SK-N-SH (cell line): ENCODE data around the gene NR3C1. TPM values are rescaled to one million over a fixed set of nuclear protein-coding genes. Genes with fewer than 3 reads are reported as not detected.

Source experiments
- CTCF ChIA-PET: fragments of 300-600, 350-600 bp; formaldehyde crosslinking; extraction: SDS; loops from one replicate; lab custom pipeline; 2021; lab: Yijun Ruan, JAX
- POLR2A ChIA-PET: fragments of 350-600 bp; sonication (Branson Sonifier 250); formaldehyde crosslinking; extraction: SDS; loops from one replicate; lab custom pipeline; 2020; ENCODE audit warnings: antibody characterized with exemption, inconsistent platforms; lab: Yijun Ruan, JAX
- DNase-seq: peaks from one replicate; pipeline ENCODE4 v3.0.0; 2012
- H2AFZ ChIP-seq: fragments of 200-600 bp; sonication (generic); 2 replicates; pipeline ENCODE4 v1.8.1; 2016; ENCODE audit warnings: antibody characterized with exemption, mild to moderate bottlenecking, low read depth
- H3F3A ChIP-seq: fragments of 200-600 bp; sonication (generic); replicated peaks from 2 replicates; pipeline ENCODE3; 2016; ENCODE audit warnings: antibody characterized with exemption, mild to moderate bottlenecking; ENCODE audit not compliant: insufficient read depth
- H3K27ac ChIP-seq, 2 experiments: fragments of 200-500 bp in 1 of 2; fragments of 200-600 bp in 1 of 2; sonication (Bioruptor generic) in 1 of 2; sonication (generic), shearing (Covaris generic) in 1 of 2; 2 replicates each; pipeline versions ENCODE4 v1.5.1 to v1.6.1; 2014 to 2016; ENCODE audit warnings: low read depth in 2 of 2, inconsistent platforms in 1 of 2, low read length in 1 of 2, mild to moderate bottlenecking in 1 of 2, mixed read lengths in 1 of 2
- H3K27me3 ChIP-seq: fragments of 200-600 bp; sonication (generic), shearing (Covaris generic); 2 replicates; pipeline ENCODE4 v1.6.1; 2016; ENCODE audit warnings: mixed run types; ENCODE audit not compliant: insufficient read depth
- H3K36me3 ChIP-seq, 2 experiments: fragments of 200-500 bp in 1 of 2; fragments of 200-600 bp in 1 of 2; sonication (Bioruptor generic) in 1 of 2; sonication (generic) in 1 of 2; replicated peaks in 1 of 2; 2 replicates each; pipeline versions ENCODE3 to v1.5.1; 2014 to 2016; ENCODE audit warnings: low read length in 1 of 2, mild to moderate bottlenecking in 1 of 2; ENCODE audit not compliant: insufficient read depth in 2 of 2, control insufficient read depth in 1 of 2
- H3K4me1 ChIP-seq, 2 experiments: fragments of 200-500 bp in 1 of 2; fragments of 200-600 bp in 1 of 2; sonication (Bioruptor generic) in 1 of 2; sonication (generic), shearing (Covaris generic) in 1 of 2; 2 replicates each; pipeline versions ENCODE4 v1.5.1 to v1.6.1; 2014 to 2016; ENCODE audit warnings: low read depth in 1 of 2, low read length in 1 of 2, mixed run types in 1 of 2; ENCODE audit not compliant: insufficient read depth in 2 of 2, control insufficient read depth in 1 of 2
- H3K4me2 ChIP-seq: fragments of 200-600 bp; sonication (generic), shearing (Covaris generic); 2 replicates; pipeline ENCODE4 v1.6.1; 2017; ENCODE audit warnings: mixed run types
- H3K4me3 ChIP-seq, 2 experiments: fragments of 200-500 bp in 1 of 2; fragments of 200-600 bp in 1 of 2; sonication (Bioruptor generic) in 1 of 2; sonication (generic), shearing (Covaris generic) in 1 of 2; 2 replicates each; pipeline versions ENCODE4 v1.5.1 to v1.8.1; 2014 to 2016; ENCODE audit warnings: low read depth in 2 of 2, inconsistent platforms in 1 of 2, low read length in 1 of 2, mild to moderate bottlenecking in 1 of 2, mixed read lengths in 1 of 2, moderate library complexity in 1 of 2
- H3K79me2 ChIP-seq: fragments of 200-600 bp; sonication (generic); 2 replicates; pipeline ENCODE4 v1.8.1; 2017; ENCODE audit warnings: mild to moderate bottlenecking; ENCODE audit not compliant: insufficient read depth
- H3K9ac ChIP-seq: fragments of 200-600 bp; sonication (generic); 2 replicates; pipeline ENCODE4 v1.6.1; 2017; ENCODE audit warnings: mixed run types
- H3K9me2 ChIP-seq: fragments of 200-600 bp; sonication (generic); 2 replicates; pipeline ENCODE4 v1.6.1; 2017; ENCODE audit warnings: mixed run types
- H3K9me3 ChIP-seq: fragments of 200-600 bp; sonication (generic); 2 replicates; pipeline ENCODE4 v1.6.1; 2017; ENCODE audit warnings: mixed run types, mild to moderate bottlenecking, moderate library complexity
- H4K20me1 ChIP-seq: fragments of 200-600 bp; sonication (generic); 2 replicates; pipeline ENCODE4 v1.6.1; 2017; ENCODE audit warnings: mild to moderate bottlenecking, mixed run types; ENCODE audit not compliant: insufficient read depth
- CHD2 ChIP-seq: fragments of 150-350 bp; IDR thresholded peaks from 2 replicates; pipeline ENCODE4 v1.6.1; 2018; ENCODE audit warnings: low read length; ENCODE audit not compliant: partially characterized antibody
- ELF1 ChIP-seq: IDR thresholded peaks from 2 replicates; pipeline ENCODE4 v1.4.0; 2012
- FOSL2 ChIP-seq: IDR thresholded peaks from 2 replicates; pipeline ENCODE4 v1.4.0; 2012; ENCODE audit warnings: low read depth, mild to moderate bottlenecking, moderate library complexity, borderline replicate concordance
- GATA2 ChIP-seq: sonication (generic); formaldehyde crosslinking; IDR thresholded peaks from 2 replicates; pipeline ENCODE4 v1.5.0; 2020; ENCODE audit warnings: mild to moderate bottlenecking, missing genetic modification reagents
- IRF3 ChIP-seq: fragments of 150-350 bp; IDR thresholded peaks from 2 replicates; pipeline ENCODE4 v1.6.1; 2016; ENCODE audit warnings: mild to moderate bottlenecking, low read depth, low read length
- MEF2A ChIP-seq: IDR thresholded peaks from 2 replicates; pipeline ENCODE4 v1.4.0; 2012; ENCODE audit warnings: low read depth, borderline replicate concordance
- MXI1 ChIP-seq: IDR thresholded peaks from 2 replicates; pipeline ENCODE4 v1.6.1; 2012; ENCODE audit warnings: mild to moderate bottlenecking, low read depth, low read length, improper control_type of control experiment
- NRF1 ChIP-seq: IDR thresholded peaks from 2 replicates; pipeline ENCODE4 v1.6.1; 2012; ENCODE audit warnings: low read depth, mild to moderate bottlenecking, low read length
- PBX3 ChIP-seq: IDR thresholded peaks from 2 replicates; pipeline ENCODE4; 2012
- RAD21 ChIP-seq: IDR thresholded peaks from 2 replicates; pipeline ENCODE4 v1.6.1; 2012; ENCODE audit warnings: mild to moderate bottlenecking, low read length
- TCF12 ChIP-seq: IDR thresholded peaks from 2 replicates; pipeline ENCODE4 v1.4.0; 2012
- TEAD4 ChIP-seq: IDR thresholded peaks from 2 replicates; pipeline ENCODE4 v1.4.0; 2012; ENCODE audit warnings: mild to moderate bottlenecking, borderline replicate concordance; ENCODE audit not compliant: insufficient read depth
- USF1 ChIP-seq: IDR thresholded peaks from 2 replicates; pipeline ENCODE4 v1.4.0; 2012; ENCODE audit warnings: low read depth, borderline replicate concordance
- ZBTB33 ChIP-seq: IDR thresholded peaks from 2 replicates; pipeline ENCODE4 v1.4.0; 2012; ENCODE audit warnings: low read depth, borderline replicate concordance
- WGBS: methylation state at CpG from one replicate; pipeline ENCODE4 v1.1.6; 2017; ENCODE audit warnings: low lambda C conversion rate; 5-methylcytosine and 5-hydroxymethylcytosine counted together
- polyA plus RNA-seq, 3 experiments: library from polyadenylated mRNA; depleted of rRNA; stranded (reverse); fragments of >200 nt; gene quantifications; 2 replicates each; pipeline ENCODE4 v1.2.3, GENCODE V29; 2012

NR3C1 gene
- polyA plus RNA-seq, 1 of the 3 experiments (the other 2 are of a cell fraction), result 7.1 TPM

DNA sequence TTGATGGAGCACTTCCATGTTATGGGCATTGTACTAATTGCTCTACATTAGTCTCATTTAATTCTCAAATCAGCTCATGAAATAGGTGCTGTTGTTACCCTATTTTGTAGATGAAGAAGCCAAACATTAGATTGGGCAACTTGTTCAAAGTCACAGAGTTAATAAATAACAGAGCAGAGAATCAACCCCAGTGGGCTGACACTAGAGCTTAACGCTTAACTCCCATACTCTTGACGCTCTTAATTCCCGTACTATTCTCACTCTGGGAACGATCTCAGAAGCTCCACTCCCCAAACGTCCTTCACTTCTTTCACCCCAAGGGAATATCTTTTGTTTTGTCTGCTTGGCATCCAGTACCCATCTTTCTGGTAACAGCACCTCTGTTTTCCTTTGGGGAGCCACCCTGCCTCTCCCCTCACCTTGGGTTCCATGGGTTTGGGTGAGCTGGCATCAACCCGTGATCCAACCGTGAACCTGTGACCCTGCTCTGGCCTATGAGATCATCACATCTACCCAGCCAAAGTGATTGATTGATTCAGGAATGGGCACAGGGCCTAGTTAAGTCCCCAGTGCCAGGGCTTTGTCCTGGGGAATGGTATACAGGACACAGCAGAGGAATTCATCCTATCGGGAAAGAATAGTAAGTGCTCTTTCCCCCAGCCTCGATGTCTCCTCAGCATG is 169.2 kb downstream of the NR3C1 start (continued):
- no peak for TF ChIP-seq PBX3
- no peak for TF ChIP-seq MEF2A
- no peak for TF ChIP-seq TCF12
- TF ChIP-seq FOSL2, result no peak

- Histone ChIP-seq H3F3A (no peaks in the 10 kb centered on the region), H3K27me3 (no peaks in the 10 kb centered on the region), H3K9me2 (no peaks in the 10 kb centered on the region), H3K4me3 (no peak overlapping the region), H3K4me1 (peaks cover 5 to 7% of the 10 kb centered on the region in 2 experiments; a peak in 1 of 4 replicates), H3K27ac (no peak overlapping the region), H3K36me3 (no peaks in the 10 kb centered on the region), H4K20me1 (no peaks in the 10 kb centered on the region), H3K9me3 (no peaks in the 10 kb centered on the region), H2AFZ (no peak overlapping the region)
- CTCF ChIA-PET, result no interaction called here
- no peak for DNase-seq
- WGBS, result 91% methylated on average over 2 of the region's 2 CpGs
- TF ChIP-seq NRF1 (no peak), RAD21 (no peak), GATA2 (CRISPR knock-in tag) (no peak), IRF3 (no peak), TEAD4 (no peak), MXI1 (no peak), ELF1 (no peak), USF1 (no peak), ZBTB33 (no peak), CHD2 (no peak)
- TF ChIP-seq, all 33 proteins: peak for 0
- H3K9ac ChIP-seq, result no peak overlapping the region
- POLR2A ChIA-PET, result no interaction called here
- no peak overlapping the region for H3K4me2 ChIP-seq
- no peaks in the 10 kb centered on the region for H3K79me2 ChIP-seq
Measured at GRCh38 chr5:143233031-143233430, 170.5 kb downstream of the NR3C1 start.
